Keratinocyte (primary cell): Measurements from ENCODE around the gene ILKAP. TPM values are rescaled to one million over a fixed set of nuclear protein-coding genes. Genes with fewer than 3 reads are reported as not detected.

Source experiments
- DNase-seq: peaks from one replicate; pipeline ENCODE4 v3.0.0-alpha.2; 2011; ENCODE audit warnings: low read depth, missing footprints, low spot score
- FAIRE-seq: peaks from 2 replicates; lab custom pipeline; 2011; peaks lifted over from hg19 to GRCh38; lab: Jason Lieb, UNC
- H2AFZ ChIP-seq: 2 replicates; pipeline ENCODE4 v1.6.0; 2012; ENCODE audit warnings: low read length, control low read depth, inconsistent platforms; ENCODE audit not compliant: control insufficient read depth
- H3K27ac ChIP-seq: 2 replicates; pipeline ENCODE4 v1.5.1; 2011; ENCODE audit warnings: low read length; ENCODE audit not compliant: control insufficient read depth, insufficient read depth
- H3K27me3 ChIP-seq: 3 replicates; pipeline ENCODE4 v1.6.0; 2011; ENCODE audit warnings: low read length; ENCODE audit not compliant: control insufficient read depth, insufficient read depth; ENCODE audit errors: extremely low read depth
- H3K36me3 ChIP-seq, 2 experiments: 2 replicates in 1 of 2; 3 replicates in 1 of 2; pipeline ENCODE4 v1.5.1; 2011; ENCODE audit warnings: low read length in 2 of 2, mild to moderate bottlenecking in 1 of 2; ENCODE audit not compliant: control insufficient read depth in 2 of 2, insufficient read depth in 2 of 2; ENCODE audit errors: extremely low read depth in 1 of 2
- H3K4me1 ChIP-seq: 3 replicates; pipeline ENCODE4 v1.5.1; 2011; ENCODE audit warnings: low read length; ENCODE audit not compliant: control insufficient read depth, insufficient read depth; ENCODE audit errors: extremely low read depth
- H3K4me2 ChIP-seq: 3 replicates; pipeline ENCODE4 v1.6.0; 2011; ENCODE audit warnings: low read depth, low read length; ENCODE audit not compliant: control insufficient read depth, insufficient read depth; ENCODE audit errors: extremely low read depth
- H3K4me3 ChIP-seq, 3 experiments: fragments of 200-600 bp in 1 of 3; sonication (generic) in 1 of 3; 2 replicates in 2 of 3; 3 replicates in 1 of 3; pipeline ENCODE4 v1.5.1; 2011 to 2016; ENCODE audit warnings: low read length in 3 of 3, mild to moderate bottlenecking in 3 of 3, control low read depth in 2 of 3, inconsistent platforms in 1 of 3, low read depth in 1 of 3, mixed read lengths in 1 of 3, mixed run types in 1 of 3, moderate library complexity in 1 of 3; ENCODE audit not compliant: control insufficient read depth in 2 of 3, insufficient read depth in 2 of 3; ENCODE audit errors: extremely low read depth in 1 of 3
- H3K79me2 ChIP-seq: 2 replicates; pipeline ENCODE4 v1.6.0; 2012; ENCODE audit warnings: low read length; ENCODE audit not compliant: control insufficient read depth, insufficient read depth
- H3K9ac ChIP-seq: 3 replicates; pipeline ENCODE4 v1.6.0; 2011; ENCODE audit warnings: low read length; ENCODE audit not compliant: control insufficient read depth, insufficient read depth; ENCODE audit errors: extremely low read depth
- H3K9me1 ChIP-seq: 3 replicates; pipeline ENCODE4 v1.6.0; 2011; ENCODE audit warnings: low read length; ENCODE audit not compliant: control insufficient read depth, insufficient read depth; ENCODE audit errors: extremely low read depth
- H3K9me3 ChIP-seq: 2 replicates; pipeline ENCODE4 v1.5.1; 2012; ENCODE audit warnings: low read depth, low read length; ENCODE audit not compliant: control insufficient read depth
- H4K20me1 ChIP-seq: 3 replicates; pipeline ENCODE4 v1.6.0; 2011; ENCODE audit warnings: low read length; ENCODE audit not compliant: control insufficient read depth, insufficient read depth; ENCODE audit errors: extremely low read depth
- EZH2 ChIP-seq: IDR thresholded peaks from one replicate; pipeline ENCODE4 v1.6.1; 2012; ENCODE audit warnings: inconsistent platforms, mild to moderate bottlenecking, low read length, moderate library complexity
- dilution Hi-C: fragments of 300-500 bp; cut with MboI; formaldehyde crosslinking; loops from one replicate; pipeline ENCODE4 v1.7.0; 2020; ENCODE audit warnings: low sequenced_read_pairs; ENCODE audit not compliant: extremely low pct_ligation_motif_present
- polyA plus RNA-seq, 5 experiments: library from polyadenylated mRNA; depleted of rRNA in 3 of 5; stranded (reverse) in 3 of 5; stranded (forward) in 1 of 5; unstranded in 1 of 5; fragments of >200 nt; gene quantifications; 1 replicate in 1 of 5; 2 replicates in 3 of 5; 3 replicates in 1 of 5; pipeline versions ENCODE4 v1.2.1 to v1.2.3, GENCODE V29; 2011 to 2012; ENCODE audit warnings: missing spikeins in 2 of 5, low read depth in 1 of 5, low replicate concordance in 1 of 5
- TF ChIP-seq, protein P1 (sequence below), 3 experiments: IDR thresholded peaks in 1 of 3; conservative IDR thresholded peaks in 1 of 3; optimal IDR thresholded peaks in 1 of 3; 2 replicates in 2 of 3; 3 replicates in 1 of 3; pipeline versions ENCODE3 to v1.5.1; 2011; ENCODE audit warnings: low read length in 3 of 3, mild to moderate bottlenecking in 3 of 3, moderate library complexity in 2 of 3, control low read depth in 1 of 3, inconsistent platforms in 1 of 3; ENCODE audit not compliant: insufficient read depth in 2 of 3; ENCODE audit errors: extremely low read depth in 1 of 3

ILKAP gene
- polyA plus RNA-seq, 1 donor (not counting 4 experiments of a cell fraction or from before 2014, with no cell fraction given) = 39.1 TPM

DNA sequence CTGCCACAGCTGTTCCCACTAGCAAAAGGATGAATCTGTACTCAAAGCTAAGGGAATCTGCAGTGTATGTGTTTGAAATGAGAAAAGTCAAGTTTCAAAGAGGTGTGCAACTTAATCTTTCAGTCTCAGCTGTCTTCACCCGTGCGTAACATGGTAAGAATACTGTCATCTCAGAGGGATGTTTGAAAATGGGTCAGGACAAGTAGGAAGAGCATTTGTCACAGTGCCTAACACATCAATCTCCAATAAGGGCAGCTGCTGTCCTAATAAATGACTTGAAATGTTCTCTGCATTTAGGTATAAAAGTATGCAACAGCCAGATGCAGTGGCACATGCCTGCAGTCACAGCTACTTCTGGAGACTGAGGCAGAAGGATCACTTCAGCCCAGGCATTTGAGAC, 13.1 kb downstream of the ILKAP start:
- peaks cover 12% of the 10 kb centered on the region for H3K79me2 ChIP-seq
- H3K4me1 ChIP-seq = no peaks in the 10 kb centered on the region

DNA sequence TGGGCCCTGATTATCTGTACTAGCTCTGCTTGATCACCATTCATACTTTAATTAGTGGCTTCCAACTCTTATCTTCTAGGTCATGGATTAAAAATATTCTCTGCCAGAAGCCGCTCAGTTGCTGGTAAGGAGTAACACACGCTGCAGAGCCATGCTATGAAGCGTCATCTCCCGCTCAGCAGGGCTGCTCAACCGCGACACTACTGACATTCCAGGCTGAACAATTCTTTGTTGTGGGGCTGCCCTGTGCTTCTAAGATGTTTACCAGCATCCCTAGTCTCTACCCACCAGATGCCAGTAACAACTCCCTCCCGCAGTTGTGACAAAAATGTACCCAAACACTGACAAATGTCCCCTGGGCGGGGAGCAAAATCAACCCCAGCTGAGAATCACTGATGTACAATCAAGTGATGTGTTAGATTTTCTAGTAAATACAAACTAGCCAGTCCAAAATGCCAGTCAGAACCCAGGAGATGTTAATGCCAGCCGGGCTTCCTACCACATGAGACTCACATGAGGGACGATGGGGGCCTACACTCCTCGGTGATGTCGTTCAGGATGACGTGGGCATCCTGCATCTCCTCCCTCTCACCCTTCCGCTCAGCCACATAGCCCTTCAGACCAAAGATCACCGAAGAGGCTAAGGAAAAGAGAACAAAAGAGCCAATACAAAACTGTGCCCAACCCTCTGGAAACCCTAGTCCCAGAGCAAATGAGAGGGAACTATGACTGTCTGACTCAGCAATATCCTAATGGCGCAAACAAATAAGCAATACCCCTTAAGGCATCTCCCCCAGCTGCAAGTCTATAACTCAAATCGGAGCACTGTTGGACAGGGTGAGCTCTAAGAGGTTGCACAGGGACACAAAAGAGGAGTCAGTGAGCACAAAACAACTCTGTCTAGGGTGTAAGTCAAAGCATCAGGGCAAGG, 15.6 kb downstream of the ILKAP start:
- Histone ChIP-seq H3K9me1 (no peaks in the 10 kb centered on the region), H3K9me3 (no peaks in the 10 kb centered on the region), H3K4me3 (no peak overlapping the region), H3K27me3 (no peaks in the 10 kb centered on the region), H3K79me2 (no peaks in the 10 kb centered on the region), H3K36me3 (peaks cover 37 to 39% of the 10 kb centered on the region in 2 experiments), H2AFZ (no peak overlapping the region), H3K9ac (no peak overlapping the region), H3K27ac (no peak overlapping the region), H3K4me2 (no peak overlapping the region), H4K20me1 (no peaks in the 10 kb centered on the region), H3K4me1 (no peaks in the 10 kb centered on the region)
- dilution Hi-C loops = no loop called here
- TF ChIP-seq, protein P1, sequence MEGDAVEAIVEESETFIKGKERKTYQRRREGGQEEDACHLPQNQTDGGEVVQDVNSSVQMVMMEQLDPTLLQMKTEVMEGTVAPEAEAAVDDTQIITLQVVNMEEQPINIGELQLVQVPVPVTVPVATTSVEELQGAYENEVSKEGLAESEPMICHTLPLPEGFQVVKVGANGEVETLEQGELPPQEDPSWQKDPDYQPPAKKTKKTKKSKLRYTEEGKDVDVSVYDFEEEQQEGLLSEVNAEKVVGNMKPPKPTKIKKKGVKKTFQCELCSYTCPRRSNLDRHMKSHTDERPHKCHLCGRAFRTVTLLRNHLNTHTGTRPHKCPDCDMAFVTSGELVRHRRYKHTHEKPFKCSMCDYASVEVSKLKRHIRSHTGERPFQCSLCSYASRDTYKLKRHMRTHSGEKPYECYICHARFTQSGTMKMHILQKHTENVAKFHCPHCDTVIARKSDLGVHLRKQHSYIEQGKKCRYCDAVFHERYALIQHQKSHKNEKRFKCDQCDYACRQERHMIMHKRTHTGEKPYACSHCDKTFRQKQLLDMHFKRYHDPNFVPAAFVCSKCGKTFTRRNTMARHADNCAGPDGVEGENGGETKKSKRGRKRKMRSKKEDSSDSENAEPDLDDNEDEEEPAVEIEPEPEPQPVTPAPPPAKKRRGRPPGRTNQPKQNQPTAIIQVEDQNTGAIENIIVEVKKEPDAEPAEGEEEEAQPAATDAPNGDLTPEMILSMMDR (optimal IDR thresholded peaks at IDR 0.05 in 1 of 3, IDR thresholded peaks at IDR 0.05 in 1 of 3, conservative IDR thresholded peaks at IDR 0.05 in 1 of 3; ENCODE audit: extremely low read depth in 1 of 3, insufficient read depth in 2 of 3, low read length in 3 of 3) = no peak
- TF ChIP-seq EZH2 = no peak
- no peak for DNase-seq
- no peak for FAIRE-seq

More for the DNA sequence above, 13.1 kb downstream of the ILKAP start:
- no peak for DNase-seq
- Histone ChIP-seq H3K9me1 (no peaks in the 10 kb centered on the region), H3K27me3 (no peaks in the 10 kb centered on the region), H3K36me3 (peaks cover 31 to 48% of the 10 kb centered on the region in 2 experiments), H3K9me3 (no peaks in the 10 kb centered on the region), H3K4me2 (no peak overlapping the region), H4K20me1 (peaks cover 7% of the 10 kb centered on the region), H3K27ac (no peak overlapping the region), H2AFZ (no peak overlapping the region), H3K9ac (no peak overlapping the region), H3K4me3 (no peak overlapping the region)
- dilution Hi-C loops = no loop called here
- TF ChIP-seq, protein P1 (optimal IDR thresholded peaks at IDR 0.05 in 1 of 3, IDR thresholded peaks at IDR 0.05 in 1 of 3, conservative IDR thresholded peaks at IDR 0.05 in 1 of 3; ENCODE audit: extremely low read depth in 1 of 3, insufficient read depth in 2 of 3, low read length in 3 of 3) = no peak
- TF ChIP-seq EZH2 = no peak
- FAIRE-seq = no peak
